ENCODE measurements around the gene ESPNL.
"Not testable (repeated sequence)": the region's sequence is repeated elsewhere in the genome, so short reads cannot be mapped to it uniquely, and the experiment has no call there.

Gene ESPNL

DNA sequence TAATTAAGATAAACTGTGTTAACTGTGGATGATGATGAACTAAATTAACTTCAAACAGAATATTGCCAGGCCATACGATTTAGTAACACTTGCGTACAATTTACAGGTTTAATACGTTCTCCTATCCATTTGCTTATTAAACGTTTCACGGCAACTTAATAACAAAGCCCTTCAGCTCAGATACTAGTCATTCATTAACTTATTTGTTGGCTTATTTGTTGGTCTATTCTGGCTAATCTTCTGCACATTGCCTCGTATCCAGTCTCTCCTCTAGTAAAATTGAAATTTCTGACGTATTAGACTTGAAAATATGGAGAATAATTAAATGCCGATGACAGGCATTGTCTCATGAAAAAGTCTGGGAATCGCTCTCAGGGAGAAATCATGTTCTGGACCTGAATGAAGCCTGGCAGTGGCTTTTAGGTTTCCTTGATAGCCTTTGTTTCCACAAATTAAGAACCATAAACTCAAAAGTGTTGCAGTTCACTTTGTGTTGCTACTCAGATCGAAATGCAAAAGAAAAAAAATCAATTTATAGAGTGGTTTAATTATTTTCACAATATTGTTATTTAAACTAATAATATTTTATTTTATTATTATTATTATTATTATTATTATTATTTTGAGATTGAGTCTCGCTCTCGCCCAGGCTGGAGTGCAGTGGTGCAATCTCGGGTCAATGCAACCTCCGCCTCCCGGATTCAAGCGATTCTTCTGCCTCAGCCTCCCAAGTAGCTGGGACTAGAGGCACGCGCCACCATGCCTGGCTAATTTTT, 34.9 kb upstream of the ESPNL start:
- DNase-seq (no peak), ATAC-seq (ENCODE audit: insufficient read depth, low read depth) (no peak)
- H3K4me1 ChIP-seq (ENCODE audit: insufficient read depth, low read length), result peaks cover 59% of the 10 kb centered on the region
- no peaks in the 10 kb centered on the region for H3K9me3 ChIP-seq (ENCODE audit: insufficient read depth, low read length, severe bottlenecking)
- TF ChIP-seq, protein P1, sequence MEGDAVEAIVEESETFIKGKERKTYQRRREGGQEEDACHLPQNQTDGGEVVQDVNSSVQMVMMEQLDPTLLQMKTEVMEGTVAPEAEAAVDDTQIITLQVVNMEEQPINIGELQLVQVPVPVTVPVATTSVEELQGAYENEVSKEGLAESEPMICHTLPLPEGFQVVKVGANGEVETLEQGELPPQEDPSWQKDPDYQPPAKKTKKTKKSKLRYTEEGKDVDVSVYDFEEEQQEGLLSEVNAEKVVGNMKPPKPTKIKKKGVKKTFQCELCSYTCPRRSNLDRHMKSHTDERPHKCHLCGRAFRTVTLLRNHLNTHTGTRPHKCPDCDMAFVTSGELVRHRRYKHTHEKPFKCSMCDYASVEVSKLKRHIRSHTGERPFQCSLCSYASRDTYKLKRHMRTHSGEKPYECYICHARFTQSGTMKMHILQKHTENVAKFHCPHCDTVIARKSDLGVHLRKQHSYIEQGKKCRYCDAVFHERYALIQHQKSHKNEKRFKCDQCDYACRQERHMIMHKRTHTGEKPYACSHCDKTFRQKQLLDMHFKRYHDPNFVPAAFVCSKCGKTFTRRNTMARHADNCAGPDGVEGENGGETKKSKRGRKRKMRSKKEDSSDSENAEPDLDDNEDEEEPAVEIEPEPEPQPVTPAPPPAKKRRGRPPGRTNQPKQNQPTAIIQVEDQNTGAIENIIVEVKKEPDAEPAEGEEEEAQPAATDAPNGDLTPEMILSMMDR (IDR thresholded peaks at IDR 0.05; ENCODE audit: borderline replicate concordance, extremely low read depth, low read length, poor library complexity, severe bottlenecking), result no peak
- TF ChIP-seq EZH2 (IDR thresholded peaks at IDR 0.05; ENCODE audit: borderline replicate concordance, low read depth, low read length, severe bottlenecking), result no peak
- peaks cover 42% of the 10 kb centered on the region for H3K79me2 ChIP-seq (ENCODE audit: insufficient read depth, low read length)
- H3K4me2 ChIP-seq (ENCODE audit: insufficient read depth, low read length), result no peak overlapping the region
- H3K36me3 ChIP-seq (ENCODE audit: insufficient read depth, low read length), result peaks cover 55% of the 10 kb centered on the region
- no peak overlapping the region for H2AFZ ChIP-seq (ENCODE audit: low read depth, low read length)
- H4K20me1 ChIP-seq (ENCODE audit: insufficient read depth, low read length), result 0 out of 2 replicates have a peak, but pooled peaks cover 4% of the 10 kb centered on the region
- no peaks in the 10 kb centered on the region for H3K27me3 ChIP-seq (ENCODE audit: insufficient read depth, low read length, poor library complexity)
- H3K4me3 ChIP-seq (ENCODE audit: low read depth in 1 of 2, low read length in 2 of 2), result no peak overlapping the region
- H3K27ac ChIP-seq (ENCODE audit: low read length), result no peak overlapping the region
- H3K9ac ChIP-seq (ENCODE audit: low read depth, low read length), result no peak overlapping the region

DNA sequence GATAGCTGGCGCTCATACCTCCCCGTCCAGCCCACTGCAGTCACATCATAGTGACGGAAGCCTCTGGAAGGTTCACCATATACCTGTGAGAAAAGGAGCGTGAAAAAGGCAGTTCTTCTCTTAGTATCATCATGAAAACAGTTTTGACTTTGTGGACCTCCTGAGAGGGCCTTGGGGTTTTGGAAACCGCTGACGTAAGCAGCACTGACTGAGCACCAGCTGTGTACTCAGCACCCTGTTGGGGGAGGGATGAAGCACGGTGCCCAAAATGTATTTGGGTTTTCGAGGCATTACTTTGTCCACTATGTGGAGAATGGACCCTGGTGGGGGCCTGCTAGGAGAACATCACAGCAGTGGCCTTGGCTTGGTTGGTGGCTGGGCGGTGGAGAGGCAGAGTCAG, 33.9 kb upstream of the ESPNL start:
- H3K27me3 ChIP-seq (ENCODE audit: insufficient read depth, low read length, poor library complexity), result no peaks in the 10 kb centered on the region
- TF ChIP-seq, protein P1 (IDR thresholded peaks at IDR 0.05; ENCODE audit: borderline replicate concordance, extremely low read depth, low read length, poor library complexity, severe bottlenecking), result no peak
- no peak for TF ChIP-seq EZH2 (IDR thresholded peaks at IDR 0.05; ENCODE audit: borderline replicate concordance, low read depth, low read length, severe bottlenecking)
- ATAC-seq (ENCODE audit: insufficient read depth, low read depth) (no peak), DNase-seq (no peak)
- H4K20me1 ChIP-seq (ENCODE audit: insufficient read depth, low read length), result 0 out of 2 replicates have a peak, but pooled peaks cover 4% of the 10 kb centered on the region
- no peaks in the 10 kb centered on the region for H3K9me3 ChIP-seq (ENCODE audit: insufficient read depth, low read length, severe bottlenecking)
- no peak overlapping the region for H3K4me3 ChIP-seq (ENCODE audit: low read depth in 1 of 2, low read length in 2 of 2)
- peaks cover 59% of the 10 kb centered on the region for H3K4me1 ChIP-seq (ENCODE audit: insufficient read depth, low read length)
- H2AFZ ChIP-seq (ENCODE audit: low read depth, low read length), result no peak overlapping the region
- no peak overlapping the region for H3K4me2 ChIP-seq (ENCODE audit: insufficient read depth, low read length)
- H3K36me3 ChIP-seq (ENCODE audit: insufficient read depth, low read length), result peaks cover 62% of the 10 kb centered on the region
- H3K79me2 ChIP-seq (ENCODE audit: insufficient read depth, low read length), result peaks cover 37% of the 10 kb centered on the region
- no peak overlapping the region for H3K9ac ChIP-seq (ENCODE audit: low read depth, low read length)
- no peak overlapping the region for H3K27ac ChIP-seq (ENCODE audit: low read length)

DNA sequence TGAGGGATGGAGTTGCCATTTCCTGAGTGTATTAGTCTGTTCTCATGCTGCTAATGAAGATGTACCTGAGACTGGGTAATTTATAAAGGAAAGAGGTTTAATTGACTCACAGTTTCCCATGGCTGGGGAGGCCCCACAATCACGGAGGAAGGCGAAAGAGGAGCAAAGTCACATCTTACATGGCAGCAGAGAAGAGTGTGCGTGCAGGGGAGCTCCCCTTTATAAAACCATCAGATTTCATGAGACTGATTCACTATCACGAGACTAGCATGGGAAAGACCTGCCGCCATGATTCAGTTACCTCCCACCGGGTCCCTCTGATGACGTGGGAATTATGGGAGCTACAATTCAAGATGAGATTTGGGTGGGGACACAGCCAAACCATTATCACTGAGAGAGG, 33.4 kb upstream of the ESPNL start:
- H3K4me2 ChIP-seq (ENCODE audit: insufficient read depth, low read length); H3K27me3 ChIP-seq (ENCODE audit: insufficient read depth, low read length, poor library complexity); H2AFZ ChIP-seq (ENCODE audit: low read depth, low read length); H3K4me3 ChIP-seq (ENCODE audit: low read depth in 1 of 2, low read length in 2 of 2); DNase-seq; H3K9me3 ChIP-seq (ENCODE audit: insufficient read depth, low read length, severe bottlenecking); H4K20me1 ChIP-seq (ENCODE audit: insufficient read depth, low read length); H3K27ac ChIP-seq (ENCODE audit: low read length); ATAC-seq (ENCODE audit: insufficient read depth, low read depth); H3K9ac ChIP-seq (ENCODE audit: low read depth, low read length): not testable (repeated sequence)
- H3K4me1 ChIP-seq (ENCODE audit: insufficient read depth, low read length), result peaks cover 57% of the 10 kb centered on the region
- H3K79me2 ChIP-seq (ENCODE audit: insufficient read depth, low read length), result peaks cover 32% of the 10 kb centered on the region
- peaks cover 65% of the 10 kb centered on the region for H3K36me3 ChIP-seq (ENCODE audit: insufficient read depth, low read length)

DNA sequence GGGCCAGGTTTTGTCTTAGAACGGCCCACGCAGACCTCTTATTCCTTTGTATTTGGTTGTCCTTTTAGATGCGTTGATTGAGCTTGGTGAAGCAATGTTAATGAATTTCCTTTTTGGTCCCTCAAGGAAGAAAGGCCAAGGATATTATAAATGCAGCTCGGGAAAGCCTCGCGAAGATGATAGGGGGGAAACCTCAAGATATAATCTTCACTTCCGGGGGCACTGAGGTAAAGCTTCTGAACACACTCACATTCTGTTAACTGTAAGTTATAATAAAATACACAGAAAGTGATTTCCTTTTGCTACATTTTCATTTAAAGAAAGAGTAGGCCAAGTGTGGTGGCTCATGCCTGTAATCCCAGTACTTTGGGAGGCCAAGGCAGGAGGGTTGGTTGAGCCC, 32.2 kb upstream of the ESPNL start:
- H3K4me2 ChIP-seq (ENCODE audit: insufficient read depth, low read length), result no peak overlapping the region
- TF ChIP-seq, protein P1 (IDR thresholded peaks at IDR 0.05; ENCODE audit: borderline replicate concordance, extremely low read depth, low read length, poor library complexity, severe bottlenecking), result no peak
- TF ChIP-seq EZH2 (IDR thresholded peaks at IDR 0.05; ENCODE audit: borderline replicate concordance, low read depth, low read length, severe bottlenecking), result no peak
- peaks cover 75% of the 10 kb centered on the region for H3K36me3 ChIP-seq (ENCODE audit: insufficient read depth, low read length)
- ATAC-seq (ENCODE audit: insufficient read depth, low read depth) (peak; percentile 64), DNase-seq (peak; percentile 24)
- no peaks in the 10 kb centered on the region for H3K27me3 ChIP-seq (ENCODE audit: insufficient read depth, low read length, poor library complexity)
- H3K9ac ChIP-seq (ENCODE audit: low read depth, low read length), result no peak overlapping the region
- peak overlapping the region; percentile 55 for H3K27ac ChIP-seq (ENCODE audit: low read length)
- peaks cover 21% of the 10 kb centered on the region for H3K79me2 ChIP-seq (ENCODE audit: insufficient read depth, low read length)
- H3K4me1 ChIP-seq (ENCODE audit: insufficient read depth, low read length), result peaks cover 45% of the 10 kb centered on the region
- 0 out of 2 replicates have a peak, but pooled peaks cover 4% of the 10 kb centered on the region for H4K20me1 ChIP-seq (ENCODE audit: insufficient read depth, low read length)
- no peaks in the 10 kb centered on the region for H3K9me3 ChIP-seq (ENCODE audit: insufficient read depth, low read length, severe bottlenecking)
- H3K4me3 ChIP-seq (ENCODE audit: low read depth in 1 of 2, low read length in 2 of 2), result no peak overlapping the region
- H2AFZ ChIP-seq (ENCODE audit: low read depth, low read length), result no peak overlapping the region

Measured in DND-41 (cell line).